ENCODE results near the gene MACROD1. TPM values are rescaled to one million over a fixed set of nuclear protein-coding genes. Genes with fewer than 3 reads are reported as not detected.
"Not testable (repeated sequence)": the region's sequence is repeated elsewhere in the genome, so short reads cannot be mapped to it uniquely, and the experiment has no call there.

Gene MACROD1
- total and polyA plus RNA-seq, 5 donors from 2014 or later = 5.3 to 12.7 (median 6.5) TPM

DNA sequence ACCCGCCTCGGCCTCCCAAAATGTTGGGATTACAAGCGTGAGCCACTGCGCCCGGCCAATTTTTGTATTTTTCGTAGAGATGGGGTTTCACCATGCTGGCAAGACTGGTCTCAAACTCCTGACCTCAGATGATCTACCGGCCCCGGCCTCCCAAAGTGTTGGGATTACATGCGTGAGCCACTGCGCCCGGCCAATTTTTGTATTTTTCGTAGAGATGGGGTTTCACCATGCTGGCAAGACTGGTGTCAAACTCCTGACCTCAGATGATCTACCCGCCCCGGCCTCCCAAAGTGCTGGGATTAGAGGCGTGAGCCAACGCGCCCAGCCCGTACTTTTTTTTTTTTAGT, 192.0 kb downstream of the MACROD1 start:
- ATAC-seq (ENCODE audit: low read depth in 2 of 2); H3K9me3 Mint-ChIP-seq; H3K9me3 ChIP-seq (ENCODE audit: control insufficient read depth in 2 of 2, low read length in 2 of 2); H3K36me3 Mint-ChIP-seq; H3K36me3 ChIP-seq (ENCODE audit: control insufficient read depth, insufficient read depth, low read length); H3K27me3 ChIP-seq (ENCODE audit: control insufficient read depth, insufficient read depth, low read length); DNase-seq: not testable (repeated sequence)
- Mint-ChIP-seq H3K4me1 (peaks cover 7 to 36% (median 20%) of the 10 kb centered on the region in 4 donors), H3K27ac (peak overlapping the region; percentile 90 to 100 (median 100)), H3K4me3 (peak overlapping the region; percentile 99 to 100 (median 100)), H3K27me3 (peaks cover 13% of the 10 kb centered on the region)
- Histone ChIP-seq H3K27ac (ENCODE audit: insufficient read depth, low read length, poor library complexity, severe bottlenecking) (peak overlapping the region; percentile 91), H3K4me3 (ENCODE audit: low read depth, low read length) (peak overlapping the region; percentile 79), H3K4me1 (ENCODE audit: control insufficient read depth, insufficient read depth, low read length, poor library complexity, severe bottlenecking) (peaks cover 17% of the 10 kb centered on the region)

DNA sequence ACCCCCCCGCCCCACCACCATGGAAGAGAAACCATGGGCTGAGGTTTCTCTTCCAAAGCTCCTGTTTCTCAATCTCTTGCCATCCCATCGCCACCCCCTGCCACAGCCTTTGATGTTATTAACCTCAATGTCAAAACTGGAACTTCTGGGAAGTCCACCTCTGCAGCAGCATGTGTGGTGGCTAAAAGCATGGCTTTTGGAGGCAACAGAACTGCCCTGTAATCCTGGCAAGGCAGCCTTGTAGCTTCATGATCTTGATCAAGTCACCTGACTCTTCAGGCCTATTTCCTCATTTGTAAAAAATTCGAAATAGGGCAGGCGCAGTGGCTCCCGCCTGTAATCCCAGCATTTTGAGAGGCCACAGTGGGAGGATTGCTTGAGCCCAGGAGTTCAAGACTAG, 195.0 kb downstream of the MACROD1 start:
- Histone ChIP-seq H3K4me3 (ENCODE audit: low read depth, low read length) (no peak overlapping the region), H3K4me1 (ENCODE audit: control insufficient read depth, insufficient read depth, low read length, poor library complexity, severe bottlenecking) (peaks cover 9% of the 10 kb centered on the region), H3K36me3 (ENCODE audit: control insufficient read depth, insufficient read depth, low read length) (no peaks in the 10 kb centered on the region), H3K9me3 (ENCODE audit: control insufficient read depth in 2 of 2, low read length in 2 of 2) (no peaks in the 10 kb centered on the region), H3K27me3 (ENCODE audit: control insufficient read depth, insufficient read depth, low read length) (no peaks in the 10 kb centered on the region), H3K27ac (ENCODE audit: insufficient read depth, low read length, poor library complexity, severe bottlenecking) (no peak overlapping the region)
- Mint-ChIP-seq H3K36me3 (peaks cover 3% of the 10 kb centered on the region), H3K4me1 (peaks cover 6 to 18% (median 11%) of the 10 kb centered on the region in 4 donors), H3K9me3 (no peaks in the 10 kb centered on the region), H3K4me3 (no peak overlapping the region), H3K27me3 (peaks cover 15% of the 10 kb centered on the region), H3K27ac (no peak overlapping the region)
- ATAC-seq (ENCODE audit: low read depth in 2 of 2) (no peak), DNase-seq (no peak)

DNA sequence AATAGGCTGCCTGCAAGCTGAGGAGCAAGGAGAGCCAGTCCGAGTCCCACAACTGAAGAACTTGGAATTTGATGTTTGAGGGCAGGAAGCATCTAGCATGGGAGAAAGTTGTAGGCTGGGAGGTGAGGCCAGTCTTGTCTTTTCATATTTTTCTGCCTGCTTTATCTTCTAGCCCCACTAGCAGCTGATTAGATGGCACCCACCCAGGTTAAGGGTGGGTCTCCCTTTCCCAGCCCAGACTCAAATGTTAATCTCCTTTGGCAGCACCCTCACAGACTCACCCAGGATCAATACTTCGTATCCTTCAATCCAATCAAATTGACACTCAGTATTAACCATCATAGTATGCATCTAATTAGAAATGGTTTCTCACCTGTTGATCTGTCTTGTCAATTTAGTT, 196.5 kb downstream of the MACROD1 start:
- peaks cover 3 to 12% (median 8%) of the 10 kb centered on the region in 4 donors for H3K4me1 Mint-ChIP-seq
- H3K4me3 Mint-ChIP-seq = peak overlapping the region in 1 of 4 donors; percentile 18
- Histone ChIP-seq H3K36me3 (ENCODE audit: control insufficient read depth, insufficient read depth, low read length) (no peaks in the 10 kb centered on the region), H3K27ac (ENCODE audit: insufficient read depth, low read length, poor library complexity, severe bottlenecking) (no peak overlapping the region), H3K9me3 (ENCODE audit: control insufficient read depth in 2 of 2, low read length in 2 of 2) (no peaks in the 10 kb centered on the region), H3K4me1 (ENCODE audit: control insufficient read depth, insufficient read depth, low read length, poor library complexity, severe bottlenecking) (peaks cover 3% of the 10 kb centered on the region), H3K27me3 (ENCODE audit: control insufficient read depth, insufficient read depth, low read length) (no peaks in the 10 kb centered on the region), H3K4me3 (ENCODE audit: low read depth, low read length) (no peak overlapping the region)
- peaks cover 1% of the 10 kb centered on the region for H3K36me3 Mint-ChIP-seq
- H3K27ac Mint-ChIP-seq = no peak overlapping the region
- H3K9me3 Mint-ChIP-seq = no peaks in the 10 kb centered on the region
- ATAC-seq (ENCODE audit: low read depth in 2 of 2) (no peak), DNase-seq (no peak)
- peaks cover 15% of the 10 kb centered on the region for H3K27me3 Mint-ChIP-seq

DNA sequence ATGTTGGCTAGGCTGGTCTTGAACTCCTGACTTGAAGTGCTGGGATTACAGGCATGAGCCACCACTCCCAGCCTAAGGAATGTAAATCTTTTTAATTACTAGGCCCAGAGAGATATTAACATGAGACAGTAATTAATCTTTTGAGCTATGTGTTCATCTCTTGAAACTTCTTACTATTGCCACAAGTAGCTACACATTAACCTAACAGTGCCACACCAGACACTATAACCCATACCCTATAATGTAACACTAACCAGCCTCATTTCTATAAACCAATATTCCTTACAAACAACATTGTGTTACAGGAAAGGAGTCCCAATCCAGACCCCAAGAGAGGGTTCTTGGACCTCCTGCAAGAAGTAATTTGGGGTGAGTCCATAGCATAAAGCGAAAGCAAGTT, 199.5 kb downstream of the MACROD1 start:
- Mint-ChIP-seq H3K27me3 (peaks cover 11% of the 10 kb centered on the region), H3K27ac (no peak overlapping the region), H3K4me3 (peak overlapping the region in 1 of 4 donors; percentile 15), H3K9me3 (no peaks in the 10 kb centered on the region), H3K4me1 (peaks cover 0 to 8% (median 4%) of the 10 kb centered on the region in 4 donors), H3K36me3 (no peaks in the 10 kb centered on the region)
- peaks cover 8% of the 10 kb centered on the region for H3K4me1 ChIP-seq (ENCODE audit: control insufficient read depth, insufficient read depth, low read length, poor library complexity, severe bottlenecking)
- H3K9me3 ChIP-seq (ENCODE audit: control insufficient read depth in 2 of 2, low read length in 2 of 2) = no peaks in the 10 kb centered on the region
- H3K36me3 ChIP-seq (ENCODE audit: control insufficient read depth, insufficient read depth, low read length) = no peaks in the 10 kb centered on the region
- DNase-seq (no peak), ATAC-seq (ENCODE audit: low read depth in 2 of 2) (no peak)
- no peak overlapping the region for H3K4me3 ChIP-seq (ENCODE audit: low read depth, low read length)
- H3K27ac ChIP-seq (ENCODE audit: insufficient read depth, low read length, poor library complexity, severe bottlenecking) = no peak overlapping the region
- H3K27me3 ChIP-seq (ENCODE audit: control insufficient read depth, insufficient read depth, low read length) = no peaks in the 10 kb centered on the region

DNA sequence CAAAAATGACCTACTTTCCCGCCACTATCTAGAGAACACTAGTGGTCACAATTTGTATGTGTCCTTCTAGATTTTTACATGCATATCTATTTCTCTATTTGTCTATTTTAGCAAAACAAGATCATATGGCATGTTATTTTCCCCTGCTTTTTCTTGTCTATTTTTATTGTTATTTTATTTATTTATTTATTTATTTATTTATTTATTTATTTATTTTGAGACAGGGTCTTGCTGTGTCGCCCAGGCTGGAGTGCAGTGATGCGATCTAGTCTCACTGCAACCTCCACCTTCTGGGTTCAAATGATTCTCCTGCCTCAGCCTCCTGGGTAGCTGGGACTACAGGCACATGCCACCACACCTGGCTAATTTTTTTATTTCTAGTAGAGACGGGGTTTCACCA, 202.0 kb downstream of the MACROD1 start:
- not testable (repeated sequence) for H3K9me3 ChIP-seq (ENCODE audit: control insufficient read depth in 2 of 2, low read length in 2 of 2); H3K27ac ChIP-seq (ENCODE audit: insufficient read depth, low read length, poor library complexity, severe bottlenecking); H3K36me3 Mint-ChIP-seq; DNase-seq; H3K36me3 ChIP-seq (ENCODE audit: control insufficient read depth, insufficient read depth, low read length); H3K27me3 Mint-ChIP-seq; ATAC-seq (ENCODE audit: low read depth in 2 of 2); H3K4me3 Mint-ChIP-seq; H3K27ac Mint-ChIP-seq; H3K9me3 Mint-ChIP-seq; H3K4me3 ChIP-seq (ENCODE audit: low read depth, low read length); H3K27me3 ChIP-seq (ENCODE audit: control insufficient read depth, insufficient read depth, low read length)
- peaks cover 0 to 18% (median 4%) of the 10 kb centered on the region in 4 donors for H3K4me1 Mint-ChIP-seq
- peaks cover 16% of the 10 kb centered on the region for H3K4me1 ChIP-seq (ENCODE audit: control insufficient read depth, insufficient read depth, low read length, poor library complexity, severe bottlenecking)

DNA sequence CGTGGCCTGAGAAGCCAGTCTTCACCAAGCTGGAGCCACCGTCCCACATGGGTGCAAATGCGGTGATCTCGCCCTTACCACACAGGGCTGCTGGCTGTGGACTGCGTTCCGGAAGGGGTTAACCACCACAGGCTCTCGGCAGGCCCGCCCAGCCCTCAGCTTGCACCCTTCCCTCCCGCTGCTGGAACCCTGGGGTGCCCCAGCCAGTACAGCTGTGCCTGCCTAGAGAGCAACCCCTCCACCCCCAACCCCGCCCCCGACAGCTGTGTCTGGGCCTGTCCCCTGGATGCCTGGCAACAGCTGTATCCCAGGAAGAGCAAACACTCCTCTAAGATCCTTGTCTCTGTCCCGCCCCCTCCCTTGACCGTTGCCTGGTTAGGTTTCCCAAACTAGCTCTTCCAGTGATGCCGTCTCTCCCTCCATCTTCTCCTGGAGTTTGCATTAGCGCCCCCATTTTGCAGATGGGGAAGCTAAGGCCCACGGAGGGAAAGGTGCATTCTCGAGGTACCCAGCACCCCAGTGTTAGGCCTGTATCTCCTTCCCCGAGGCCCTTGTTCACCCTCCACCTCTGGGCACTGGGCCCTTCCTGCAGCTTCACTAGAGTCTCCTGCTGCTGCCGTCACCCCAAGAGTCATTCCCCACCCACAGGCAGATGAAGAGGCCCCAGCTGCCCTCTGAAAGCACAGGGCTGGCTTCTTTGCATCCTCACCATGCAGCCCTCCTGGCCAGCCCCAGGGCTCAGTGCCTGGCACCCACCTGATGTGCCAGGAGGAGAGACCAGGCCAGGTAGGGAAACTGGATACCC, 204.1 kb downstream of the MACROD1 start:
- peaks cover 0 to 18% (median 4%) of the 10 kb centered on the region in 4 donors for H3K4me1 Mint-ChIP-seq
- Histone ChIP-seq H3K4me3 (ENCODE audit: low read depth, low read length) (no peak overlapping the region), H3K4me1 (ENCODE audit: control insufficient read depth, insufficient read depth, low read length, poor library complexity, severe bottlenecking) (peaks cover 16% of the 10 kb centered on the region), H3K36me3 (ENCODE audit: control insufficient read depth, insufficient read depth, low read length) (no peaks in the 10 kb centered on the region), H3K27me3 (ENCODE audit: control insufficient read depth, insufficient read depth, low read length) (no peaks in the 10 kb centered on the region), H3K9me3 (ENCODE audit: control insufficient read depth in 2 of 2, low read length in 2 of 2) (no peaks in the 10 kb centered on the region), H3K27ac (ENCODE audit: insufficient read depth, low read length, poor library complexity, severe bottlenecking) (no peak overlapping the region)
- H3K4me3 Mint-ChIP-seq = peak overlapping the region in 2 of 4 donors; percentile 8 to 69
- H3K27me3 Mint-ChIP-seq = no peaks in the 10 kb centered on the region
- H3K36me3 Mint-ChIP-seq = peaks cover 3% of the 10 kb centered on the region
- DNase-seq (peak in 1 of 3 donors; percentile 68), ATAC-seq (ENCODE audit: low read depth in 2 of 2) (peak; percentile 31 to 39)
- H3K9me3 Mint-ChIP-seq = no peaks in the 10 kb centered on the region
- H3K27ac Mint-ChIP-seq = peak overlapping the region in 1 of 3 donors; percentile 75

DNA sequence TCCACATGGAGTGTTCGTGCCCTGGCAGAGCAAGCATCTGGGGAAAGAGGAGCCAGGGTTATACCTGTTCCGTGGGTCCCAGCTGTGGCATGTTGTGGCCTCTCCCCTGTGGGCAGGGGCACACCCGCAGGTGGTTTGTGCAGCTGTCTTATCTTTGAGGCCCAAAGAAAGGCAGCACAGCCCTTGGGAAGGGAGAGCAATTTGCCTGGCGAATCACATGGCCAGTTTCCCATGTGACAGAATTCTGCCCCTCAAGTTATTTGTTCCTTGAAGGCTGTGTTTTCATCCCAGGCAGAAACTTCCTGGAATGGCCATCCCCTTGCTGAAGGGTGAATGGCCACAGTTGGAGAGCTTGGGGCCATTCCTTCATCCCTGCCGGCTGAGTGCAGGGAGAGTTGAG, 207.9 kb downstream of the MACROD1 start:
- H3K27me3 Mint-ChIP-seq = no peaks in the 10 kb centered on the region
- peaks cover 19% of the 10 kb centered on the region for H3K36me3 Mint-ChIP-seq
- peak overlapping the region in 1 of 3 donors; percentile 58 for H3K27ac Mint-ChIP-seq
- Histone ChIP-seq H3K4me1 (ENCODE audit: control insufficient read depth, insufficient read depth, low read length, poor library complexity, severe bottlenecking) (peaks cover 20% of the 10 kb centered on the region), H3K36me3 (ENCODE audit: control insufficient read depth, insufficient read depth, low read length) (peaks cover 20% of the 10 kb centered on the region), H3K4me3 (ENCODE audit: low read depth, low read length) (no peak overlapping the region), H3K27ac (ENCODE audit: insufficient read depth, low read length, poor library complexity, severe bottlenecking) (no peak overlapping the region), H3K27me3 (ENCODE audit: control insufficient read depth, insufficient read depth, low read length) (no peaks in the 10 kb centered on the region), H3K9me3 (ENCODE audit: control insufficient read depth in 2 of 2, low read length in 2 of 2) (no peaks in the 10 kb centered on the region)
- H3K4me1 Mint-ChIP-seq = peaks cover 0 to 21% (median 5%) of the 10 kb centered on the region in 4 donors
- H3K9me3 Mint-ChIP-seq = no peaks in the 10 kb centered on the region
- DNase-seq (no peak), ATAC-seq (ENCODE audit: low read depth in 2 of 2) (no peak)
- no peak overlapping the region for H3K4me3 Mint-ChIP-seq

DNA sequence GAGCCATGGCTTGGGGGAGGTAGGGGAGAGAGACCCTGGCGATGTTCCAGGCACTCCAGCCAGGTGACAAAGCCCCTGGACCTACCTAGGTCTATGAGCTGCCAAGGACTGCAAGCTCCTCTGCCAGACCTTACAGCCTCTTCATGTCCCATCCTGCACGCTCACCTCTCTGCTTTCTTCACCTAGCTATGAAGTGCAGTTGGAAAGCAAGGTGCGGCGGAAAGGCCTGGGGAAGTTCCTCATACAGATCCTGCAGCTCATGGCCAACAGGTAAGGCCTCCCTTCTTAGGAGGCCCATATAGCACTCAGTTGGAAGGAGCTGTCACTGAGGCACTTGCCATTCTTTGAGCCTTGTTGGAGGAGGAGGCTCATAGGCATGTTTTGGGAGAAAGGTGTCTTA, 213.3 kb downstream of the MACROD1 start:
- peaks cover 7 to 26% (median 19%) of the 10 kb centered on the region in 4 donors for H3K4me1 Mint-ChIP-seq
- peak overlapping the region in 1 of 4 donors; percentile 43 for H3K4me3 Mint-ChIP-seq
- Histone ChIP-seq H3K27me3 (ENCODE audit: control insufficient read depth, insufficient read depth, low read length) (no peaks in the 10 kb centered on the region), H3K36me3 (ENCODE audit: control insufficient read depth, insufficient read depth, low read length) (peaks cover 24% of the 10 kb centered on the region), H3K27ac (ENCODE audit: insufficient read depth, low read length, poor library complexity, severe bottlenecking) (peak overlapping the region; percentile 42), H3K4me1 (ENCODE audit: control insufficient read depth, insufficient read depth, low read length, poor library complexity, severe bottlenecking) (peaks cover 15% of the 10 kb centered on the region), H3K9me3 (ENCODE audit: control insufficient read depth in 2 of 2, low read length in 2 of 2) (no peaks in the 10 kb centered on the region), H3K4me3 (ENCODE audit: low read depth, low read length) (no peak overlapping the region)
- ATAC-seq (ENCODE audit: low read depth in 2 of 2) (no peak), DNase-seq (no peak)
- H3K9me3 Mint-ChIP-seq = no peaks in the 10 kb centered on the region
- no peaks in the 10 kb centered on the region for H3K27me3 Mint-ChIP-seq
- H3K27ac Mint-ChIP-seq = peak overlapping the region in 1 of 3 donors; percentile 14
- peaks cover 27% of the 10 kb centered on the region for H3K36me3 Mint-ChIP-seq

Data from CD4-positive, CD25-positive, alpha-beta regulatory T cell (primary cell).